Testis (tissue), 3 donors: ENCODE data around the gene HERC2. TPM values are rescaled to one million over a fixed set of nuclear protein-coding genes. Genes with fewer than 3 reads are reported as not detected.

ENCODE experiments used
- DNase-seq: peaks from one replicate; pipeline ENCODE4 v3.0.0-alpha.2; 2019
- H3K27ac ChIP-seq, 2 donors: fragments of 200-600 bp; sonication (generic); one replicate each; pipeline ENCODE4 v1.5.1; 2019
- H3K27me3 ChIP-seq: fragments of 200-600 bp; sonication (generic); one replicate; pipeline ENCODE4 v1.5.1; 2019
- H3K36me3 ChIP-seq: fragments of 200-600 bp; sonication (generic); one replicate; pipeline ENCODE4 v1.5.1; 2017; ENCODE audit warnings: low read depth; ENCODE audit errors: missing control alignments
- H3K4me1 ChIP-seq: fragments of 200-600 bp; sonication (generic); one replicate; pipeline ENCODE4 v1.5.1; 2019
- H3K4me3 ChIP-seq, 2 donors: fragments of 200-600 bp; sonication (generic); one replicate each; pipeline ENCODE4 v1.5.1; 2017 to 2019
- H3K9me3 ChIP-seq: fragments of 200-600 bp; sonication (generic); one replicate; pipeline ENCODE4 v1.5.1; 2017
- POLR2A ChIP-seq: fragments of 450-650 bp; IDR thresholded peaks from one replicate; pipeline ENCODE4 v1.6.1; 2017; ENCODE audit warnings: antibody characterized with exemption, mild to moderate bottlenecking, moderate library complexity
- WGBS, 2 donors: methylation state at CpG; one replicate each; pipeline ENCODE4 v1.1.5; 2018; 5-methylcytosine and 5-hydroxymethylcytosine counted together
- intact Hi-C: fragments of 100-400 bp; cut with DNase I; formaldehyde crosslinking; loops from one replicate; pipeline ENCODE4 v1.15.1; 2023; ENCODE audit warnings: low total_unique reads
- polyA plus RNA-seq: library from polyadenylated mRNA; stranded (reverse); fragments of 350-450 nt; fragmentation: Illumina TruSeq; extraction: RNeasy Lipid Tissue Mini Kit (QIAGEN cat#74804); gene quantifications from one replicate; pipeline ENCODE4 v1.2.3, GENCODE V29; 2014; ENCODE audit warnings: low read depth, low replicate concordance; ENCODE audit not compliant: insufficient read depth
- total RNA-seq, 2 donors: library from RNA; depleted of rRNA; stranded (reverse); fragments of >200 nt; gene quantifications; one replicate each; pipeline ENCODE4 v1.2.3, GENCODE V29; 2016
- TF ChIP-seq, protein P1 (sequence below), 3 experiments: fragments of 450-650 bp in 2 of 3; fragments of 200-600 bp in 1 of 3; sonication (generic) in 1 of 3; IDR thresholded peaks; one replicate each; pipeline ENCODE4 v1.5.1; 2016 to 2019; ENCODE audit warnings: antibody characterized with exemption in 3 of 3, mild to moderate bottlenecking in 2 of 3, moderate library complexity in 1 of 3

The HERC2 gene
- total and polyA plus RNA-seq, 3 donors from 2014 or later: 45.6 to 113 (median 78.2) TPM

DNA sequence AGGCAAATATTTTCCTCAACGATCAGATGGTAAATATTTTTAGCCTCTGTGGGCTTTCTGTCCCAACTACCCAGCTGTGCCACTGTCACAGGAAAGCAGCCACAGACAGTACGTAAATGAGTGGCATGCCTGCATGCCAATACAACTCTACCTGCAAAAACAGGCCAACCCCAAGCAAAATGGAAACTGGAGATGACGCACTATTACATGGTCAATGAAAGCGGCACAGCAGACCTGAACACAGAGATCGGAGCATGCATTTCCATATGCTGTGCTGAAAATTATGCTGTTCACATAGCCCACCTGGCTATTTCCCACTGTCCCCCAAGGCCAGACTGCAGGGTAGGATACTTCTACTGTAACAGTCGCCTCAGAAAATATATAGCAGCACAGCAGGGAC, 57.8 kb downstream of the HERC2 start:
- Histone ChIP-seq H3K4me3 (no peak overlapping the region), H3K36me3 (no peaks in the 10 kb centered on the region), H3K27ac (no peak overlapping the region), H3K4me1 (no peaks in the 10 kb centered on the region), H3K27me3 (no peaks in the 10 kb centered on the region), H3K9me3 (no peaks in the 10 kb centered on the region)
- no peak for DNase-seq
- intact Hi-C loops: no loop called here
- WGBS, 2 donors: 94 to 96% methylated on average over 6 of the region's 6 CpGs
- TF ChIP-seq POLR2A: no peak
- TF ChIP-seq, protein P1, sequence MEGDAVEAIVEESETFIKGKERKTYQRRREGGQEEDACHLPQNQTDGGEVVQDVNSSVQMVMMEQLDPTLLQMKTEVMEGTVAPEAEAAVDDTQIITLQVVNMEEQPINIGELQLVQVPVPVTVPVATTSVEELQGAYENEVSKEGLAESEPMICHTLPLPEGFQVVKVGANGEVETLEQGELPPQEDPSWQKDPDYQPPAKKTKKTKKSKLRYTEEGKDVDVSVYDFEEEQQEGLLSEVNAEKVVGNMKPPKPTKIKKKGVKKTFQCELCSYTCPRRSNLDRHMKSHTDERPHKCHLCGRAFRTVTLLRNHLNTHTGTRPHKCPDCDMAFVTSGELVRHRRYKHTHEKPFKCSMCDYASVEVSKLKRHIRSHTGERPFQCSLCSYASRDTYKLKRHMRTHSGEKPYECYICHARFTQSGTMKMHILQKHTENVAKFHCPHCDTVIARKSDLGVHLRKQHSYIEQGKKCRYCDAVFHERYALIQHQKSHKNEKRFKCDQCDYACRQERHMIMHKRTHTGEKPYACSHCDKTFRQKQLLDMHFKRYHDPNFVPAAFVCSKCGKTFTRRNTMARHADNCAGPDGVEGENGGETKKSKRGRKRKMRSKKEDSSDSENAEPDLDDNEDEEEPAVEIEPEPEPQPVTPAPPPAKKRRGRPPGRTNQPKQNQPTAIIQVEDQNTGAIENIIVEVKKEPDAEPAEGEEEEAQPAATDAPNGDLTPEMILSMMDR (IDR thresholded peaks at IDR 0.05): no peak

DNA sequence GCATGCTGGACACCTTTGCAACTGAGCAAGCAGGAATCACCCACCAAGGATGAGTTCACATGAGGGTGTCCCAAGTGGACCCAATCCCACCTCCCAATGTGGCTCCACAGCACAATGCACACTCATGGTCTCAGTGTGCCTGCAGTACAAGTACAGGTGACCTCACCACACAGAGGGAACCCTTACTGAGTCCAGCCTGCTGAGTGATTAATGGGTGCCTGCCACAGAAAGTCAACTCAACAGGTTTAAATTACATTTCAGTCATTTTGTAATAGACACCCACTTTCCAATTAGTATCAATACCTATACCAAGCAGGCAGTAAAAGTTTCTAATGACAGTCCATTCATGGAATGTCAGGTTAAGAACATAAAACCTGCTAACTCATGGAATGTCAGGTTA, 59.5 kb downstream of the HERC2 start:
- intact Hi-C loops: no loop called here
- no peak for DNase-seq
- Histone ChIP-seq H3K4me3 (no peak overlapping the region), H3K27me3 (no peaks in the 10 kb centered on the region), H3K4me1 (no peaks in the 10 kb centered on the region), H3K27ac (no peak overlapping the region), H3K36me3 (no peaks in the 10 kb centered on the region), H3K9me3 (no peaks in the 10 kb centered on the region)
- TF ChIP-seq, protein P1 (IDR thresholded peaks at IDR 0.05): no peak
- TF ChIP-seq POLR2A: no peak

- 62 to 71% methylated on average over 3 to 5 of the region's 5 CpGs for WGBS, 2 donors
- H3K27ac ChIP-seq: no peak overlapping the region
- H3K27me3 ChIP-seq: no peaks in the 10 kb centered on the region
- intact Hi-C loops: no loop called here
- H3K36me3 ChIP-seq: no peaks in the 10 kb centered on the region
- DNase-seq: no peak
- no peaks in the 10 kb centered on the region for H3K9me3 ChIP-seq
- H3K4me1 ChIP-seq: no peaks in the 10 kb centered on the region
- TF ChIP-seq, protein P1 (IDR thresholded peaks at IDR 0.05): no peak
- TF ChIP-seq POLR2A: no peak
- H3K4me3 ChIP-seq: no peak overlapping the region
Observed at GRCh38 chr15:28260722-28261121, 61.3 kb downstream of the HERC2 start.

DNA sequence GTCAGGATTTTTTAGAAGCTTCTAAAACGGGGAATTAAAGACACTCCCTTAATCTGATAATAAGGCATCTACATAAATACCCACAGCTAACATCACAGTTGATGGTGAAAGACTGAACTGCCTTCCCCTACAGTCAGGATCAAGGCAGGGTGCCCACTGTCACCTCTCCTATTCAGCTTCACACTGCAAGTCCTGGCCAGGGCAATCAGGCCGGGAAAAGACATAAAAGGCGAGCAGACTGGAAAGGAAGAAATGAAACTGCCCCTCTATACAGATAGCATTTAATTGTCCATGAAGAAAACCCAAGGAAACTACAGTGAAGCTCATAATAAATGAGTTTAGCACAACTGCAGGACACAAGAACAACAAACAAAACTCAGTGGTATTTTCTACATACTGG, 61.7 kb downstream of the HERC2 start:
- no peak for DNase-seq
- WGBS, 2 donors: 80 to 85% methylated on average over 3 of the region's 3 CpGs
- no peak for TF ChIP-seq POLR2A
- TF ChIP-seq, protein P1 (IDR thresholded peaks at IDR 0.05): no peak
- intact Hi-C loops: no loop called here
- Histone ChIP-seq H3K36me3 (no peaks in the 10 kb centered on the region), H3K4me3 (no peak overlapping the region), H3K4me1 (no peaks in the 10 kb centered on the region), H3K27me3 (no peaks in the 10 kb centered on the region), H3K9me3 (no peaks in the 10 kb centered on the region), H3K27ac (no peak overlapping the region)

DNA sequence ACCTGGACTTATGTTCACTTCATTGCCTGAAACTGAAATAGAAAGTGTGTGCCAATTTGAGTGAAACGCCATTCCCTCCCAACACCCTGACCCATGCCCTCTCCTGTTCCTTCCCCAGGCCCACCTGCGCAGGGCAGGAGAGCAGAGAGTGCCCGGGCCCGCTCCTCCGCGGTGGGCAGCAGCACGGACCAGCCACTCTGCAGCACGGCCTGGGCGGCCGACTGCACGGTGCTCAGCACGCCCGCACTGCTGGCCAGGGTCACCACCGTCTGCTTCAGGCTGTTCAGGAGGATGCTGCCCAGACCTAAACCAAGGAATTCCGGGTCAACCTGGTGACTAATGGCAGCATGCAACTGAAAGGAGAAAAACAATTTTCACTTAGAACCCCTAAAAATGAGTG, 66.0 kb downstream of the HERC2 start:
- no peak for DNase-seq
- no peaks in the 10 kb centered on the region for H3K4me1 ChIP-seq
- H3K4me3 ChIP-seq: no peak overlapping the region
- TF ChIP-seq, protein P1 (IDR thresholded peaks at IDR 0.05): no peak
- TF ChIP-seq POLR2A: no peak
- no peak overlapping the region for H3K27ac ChIP-seq
- no peaks in the 10 kb centered on the region for H3K27me3 ChIP-seq
- intact Hi-C loops: no loop called here
- no peaks in the 10 kb centered on the region for H3K36me3 ChIP-seq
- H3K9me3 ChIP-seq: no peaks in the 10 kb centered on the region
- 92 to 95% methylated on average over 15 of the region's 15 CpGs for WGBS, 2 donors
